ENCODE measurements around the gene PLXNC1.

DNA sequence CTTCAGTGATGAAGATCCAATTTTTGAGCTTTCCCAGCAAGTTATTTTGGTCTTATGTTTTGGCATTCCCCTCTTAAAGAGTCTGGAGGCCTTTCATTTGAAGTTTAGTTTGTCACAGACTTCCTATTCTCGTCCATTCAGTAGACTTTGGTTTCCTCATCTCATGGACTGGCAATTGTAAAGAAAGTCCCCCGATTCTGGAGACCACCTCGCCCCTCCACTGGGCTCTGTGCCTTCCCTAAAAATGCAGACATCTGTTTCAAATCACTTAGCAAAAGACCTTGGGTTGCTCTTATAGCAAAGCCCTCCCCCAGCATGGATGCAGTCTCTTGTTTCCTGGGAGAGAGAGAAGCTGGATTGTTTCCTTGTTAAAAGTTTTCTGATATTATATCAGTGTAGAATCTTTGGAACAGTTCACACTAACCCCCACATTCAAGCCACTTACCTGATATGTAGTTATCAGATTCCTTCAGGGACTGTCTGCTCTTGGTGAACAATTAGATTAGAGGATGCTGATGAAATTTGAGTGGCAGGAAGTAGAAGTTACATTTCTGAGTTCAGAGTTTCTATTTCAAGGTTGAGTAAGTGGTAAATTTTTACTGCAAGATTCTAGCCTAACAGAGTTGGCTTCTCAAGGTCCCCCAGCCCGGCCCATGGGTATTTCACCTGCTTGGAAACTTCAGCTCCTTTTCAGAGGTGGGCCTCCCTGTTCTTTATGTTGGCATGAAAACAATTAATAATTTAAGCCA lies 56.3 kb downstream of the PLXNC1 start:
- TF ChIP-seq, protein P1, sequence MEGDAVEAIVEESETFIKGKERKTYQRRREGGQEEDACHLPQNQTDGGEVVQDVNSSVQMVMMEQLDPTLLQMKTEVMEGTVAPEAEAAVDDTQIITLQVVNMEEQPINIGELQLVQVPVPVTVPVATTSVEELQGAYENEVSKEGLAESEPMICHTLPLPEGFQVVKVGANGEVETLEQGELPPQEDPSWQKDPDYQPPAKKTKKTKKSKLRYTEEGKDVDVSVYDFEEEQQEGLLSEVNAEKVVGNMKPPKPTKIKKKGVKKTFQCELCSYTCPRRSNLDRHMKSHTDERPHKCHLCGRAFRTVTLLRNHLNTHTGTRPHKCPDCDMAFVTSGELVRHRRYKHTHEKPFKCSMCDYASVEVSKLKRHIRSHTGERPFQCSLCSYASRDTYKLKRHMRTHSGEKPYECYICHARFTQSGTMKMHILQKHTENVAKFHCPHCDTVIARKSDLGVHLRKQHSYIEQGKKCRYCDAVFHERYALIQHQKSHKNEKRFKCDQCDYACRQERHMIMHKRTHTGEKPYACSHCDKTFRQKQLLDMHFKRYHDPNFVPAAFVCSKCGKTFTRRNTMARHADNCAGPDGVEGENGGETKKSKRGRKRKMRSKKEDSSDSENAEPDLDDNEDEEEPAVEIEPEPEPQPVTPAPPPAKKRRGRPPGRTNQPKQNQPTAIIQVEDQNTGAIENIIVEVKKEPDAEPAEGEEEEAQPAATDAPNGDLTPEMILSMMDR (IDR thresholded peaks at IDR 0.05): no peak
- no peak for TF ChIP-seq POLR2A (IDR thresholded peaks at IDR 0.05)
